GM23338 (cell line): Measurements from ENCODE around the gene RBM19. TPM values are rescaled to one million over a fixed set of nuclear protein-coding genes. Genes with fewer than 3 reads are reported as not detected.

Experiments
- ATAC-seq: fragments of 200-7000 bp; cut with Tn5 transposase; 3 replicates; pipeline ENCODE4 v1.9.1; 2020
- DNase-seq: peaks from one replicate; pipeline ENCODE4 v3.0.0-alpha.2; 2015; ENCODE audit warnings: low spot score
- H2AFZ ChIP-seq: fragments of 200-600 bp; sonication (generic); 2 replicates; pipeline ENCODE4 v1.8.0; 2016; ENCODE audit warnings: antibody characterized with exemption, mild to moderate bottlenecking, moderate library complexity
- H3F3A ChIP-seq: fragments of 200-600 bp; sonication (generic); replicated peaks from 2 replicates; pipeline ENCODE4 v1.8.0; 2017; ENCODE audit warnings: antibody characterized with exemption, mixed run types, low read depth
- H3K27ac ChIP-seq: fragments of 200-600 bp; sonication (generic); 2 replicates; pipeline ENCODE4 v1.6.1; 2016; ENCODE audit warnings: low read depth
- H3K27me3 ChIP-seq: fragments of 200-600 bp; sonication (generic); 2 replicates; pipeline ENCODE4 v1.8.0; 2016; ENCODE audit warnings: mild to moderate bottlenecking, mixed run types, moderate library complexity; ENCODE audit not compliant: insufficient read depth
- H3K36me3 ChIP-seq: fragments of 200-600 bp; sonication (generic); 2 replicates; pipeline ENCODE4 v1.8.0; 2016; ENCODE audit warnings: mild to moderate bottlenecking; ENCODE audit not compliant: insufficient read depth
- H3K4me1 ChIP-seq: fragments of 200-600 bp; sonication (generic); 2 replicates; pipeline ENCODE4 v1.8.0; 2016; ENCODE audit warnings: mild to moderate bottlenecking, moderate library complexity; ENCODE audit not compliant: insufficient read depth
- H3K4me2 ChIP-seq: fragments of 200-600 bp; sonication (generic); 2 replicates; pipeline ENCODE4 v1.7.1; 2017; ENCODE audit warnings: mixed run types
- H3K4me3 ChIP-seq: fragments of 200-600 bp; sonication (generic); 2 replicates; pipeline ENCODE4 v1.6.1; 2016; ENCODE audit warnings: mixed run types
- H3K79me2 ChIP-seq: fragments of 200-600 bp; sonication (generic); replicated peaks from 2 replicates; pipeline ENCODE4 v1.8.0; 2017; ENCODE audit warnings: mild to moderate bottlenecking; ENCODE audit not compliant: insufficient read depth
- H3K9me2 ChIP-seq: fragments of 200-600 bp; sonication (generic); 2 replicates; pipeline ENCODE4 v1.8.0; 2017; ENCODE audit not compliant: insufficient read depth
- H4K20me1 ChIP-seq: fragments of 200-600 bp; sonication (generic); replicated peaks from 2 replicates; pipeline ENCODE4 v1.8.0; 2017; ENCODE audit warnings: mild to moderate bottlenecking; ENCODE audit not compliant: insufficient read depth
- H3K27ac Mint-ChIP-seq: 2 replicates; pipeline ENCODE4 v1.8.0; 2020; ENCODE audit warnings: inconsistent platforms, mild to moderate bottlenecking, moderate library complexity, mixed read lengths
- H3K27me3 Mint-ChIP-seq: 3 replicates; pipeline ENCODE4 v1.8.0; 2022; ENCODE audit warnings: low read depth, mild to moderate bottlenecking, moderate library complexity, mixed read lengths, inconsistent platforms; ENCODE audit not compliant: insufficient read depth, poor library complexity
- H3K36me3 Mint-ChIP-seq: 3 replicates; pipeline ENCODE4 v1.8.0; 2021; ENCODE audit warnings: low read depth, mild to moderate bottlenecking, inconsistent platforms, moderate library complexity, mixed read lengths
- H3K4me1 Mint-ChIP-seq: 3 replicates; pipeline ENCODE4 v1.8.0; 2020; ENCODE audit warnings: mild to moderate bottlenecking, inconsistent platforms, mixed read lengths
- H3K4me3 Mint-ChIP-seq: 3 replicates; pipeline ENCODE4 v1.8.0; 2021; ENCODE audit warnings: moderate library complexity, mild to moderate bottlenecking, inconsistent platforms, mixed read lengths
- H3K9me3 Mint-ChIP-seq: 3 replicates; pipeline ENCODE4 v1.8.0; 2020; ENCODE audit warnings: moderate library complexity, mild to moderate bottlenecking, inconsistent platforms, mixed read lengths
- CREB1 ChIP-seq: fragments of 250-450 bp; sonication (Bioruptor Pico); IDR thresholded peaks from 2 replicates; pipeline ENCODE4 v1.5.0; 2020; ENCODE audit warnings: low read depth, mild to moderate bottlenecking, moderate library complexity
- CTCF ChIP-seq, 2 experiments: fragments of 200-600 bp in 1 of 2; sonication (generic) in 1 of 2; conservative IDR thresholded peaks; 2 replicates each; pipeline versions ENCODE4 v1.5.1 to v1.6.1; 2016 to 2017; ENCODE audit warnings: antibody characterized with exemption in 2 of 2, low read depth in 2 of 2, mild to moderate bottlenecking in 2 of 2, moderate library complexity in 1 of 2
- ETS1 ChIP-seq: IDR thresholded peaks from 2 replicates; pipeline ENCODE4 v1.6.1; 2016; ENCODE audit warnings: antibody characterized with exemption
- EZH2 ChIP-seq: fragments of 200-600 bp; sonication (generic); IDR thresholded peaks from one replicate; pipeline ENCODE4 v1.8.0; 2017; ENCODE audit warnings: antibody characterized with exemption, mild to moderate bottlenecking, low read depth; ENCODE audit not compliant: unreplicated experiment
- EZH2phosphoT487 ChIP-seq: fragments of 200-600 bp; sonication (generic); IDR thresholded peaks from one replicate; pipeline ENCODE4 v1.8.1; 2018; ENCODE audit warnings: antibody characterized with exemption; ENCODE audit not compliant: unreplicated experiment
- JUNB ChIP-seq: IDR thresholded peaks from one replicate; pipeline ENCODE4 v1.6.1; 2016; ENCODE audit warnings: antibody characterized with exemption; ENCODE audit not compliant: unreplicated experiment
- NANOG ChIP-seq: IDR thresholded peaks from 2 replicates; pipeline ENCODE4 v1.6.1; 2016; ENCODE audit warnings: antibody characterized with exemption, borderline replicate concordance
- POLR2AphosphoS5 ChIP-seq: IDR thresholded peaks from 2 replicates; pipeline ENCODE4 v1.6.1; 2016; ENCODE audit warnings: antibody characterized with exemption, low read depth
- REST ChIP-seq: IDR thresholded peaks from one replicate; pipeline ENCODE4 v1.6.1; 2018; ENCODE audit warnings: antibody characterized with exemption; ENCODE audit not compliant: unreplicated experiment
- STAT1 ChIP-seq: IDR thresholded peaks from one replicate; pipeline ENCODE4 v1.6.1; 2016; ENCODE audit warnings: antibody characterized with exemption; ENCODE audit not compliant: unreplicated experiment
- ZNF114 ChIP-seq: fragments of 250-450 bp; sonication (Bioruptor Pico); IDR thresholded peaks from 2 replicates; pipeline ENCODE4 v1.5.0; 2020; ENCODE audit warnings: mild to moderate bottlenecking, moderate library complexity
- ZNF331 ChIP-seq: fragments of 250-450 bp; sonication (Bioruptor Pico); IDR thresholded peaks from 2 replicates; pipeline ENCODE4 v1.5.0; 2020; ENCODE audit warnings: low read depth, mild to moderate bottlenecking, moderate library complexity
- ZNF462 ChIP-seq: fragments of 250-450 bp; sonication (Bioruptor Pico); IDR thresholded peaks from 2 replicates; pipeline ENCODE4 v1.5.0; 2020; ENCODE audit warnings: mild to moderate bottlenecking, moderate library complexity
- polyA plus RNA-seq: library from polyadenylated mRNA; unstranded; fragments of >200 nt; fragmentation: Nextera tagmentation; extraction: Ambion mirVana; gene quantifications from 2 replicates; pipeline ENCODE4 v1.2.1, GENCODE V29; 2016
- total RNA-seq: library from RNA; depleted of rRNA; stranded (reverse); fragments of >200 nt; shearing (Covaris generic); gene quantifications from 2 replicates; pipeline ENCODE4 v1.2.3, GENCODE V29; 2014

The RBM19 gene
- total and polyA plus RNA-seq, 2 experiments from 2014 or later = 43.4 to 56.7 TPM

- no peak overlapping the region for H2AFZ ChIP-seq
- H3K27ac ChIP-seq = no peak overlapping the region
- no peak for ATAC-seq
- H3K27ac Mint-ChIP-seq = no peak overlapping the region
- DNase-seq = no peak
- no peaks in the 10 kb centered on the region for H4K20me1 ChIP-seq
- H3K27me3 Mint-ChIP-seq = peaks cover 7% of the 10 kb centered on the region
- H3K4me1 Mint-ChIP-seq = peaks cover 12% of the 10 kb centered on the region
- H3K4me1 ChIP-seq = no peaks in the 10 kb centered on the region
- H3F3A ChIP-seq = no peaks in the 10 kb centered on the region
- no peaks in the 10 kb centered on the region for H3K9me2 ChIP-seq
- H3K4me3 ChIP-seq = no peak overlapping the region
- H3K36me3 Mint-ChIP-seq = no peaks in the 10 kb centered on the region
- H3K27me3 ChIP-seq = no peaks in the 10 kb centered on the region
- no peaks in the 10 kb centered on the region for H3K79me2 ChIP-seq
- H3K4me2 ChIP-seq = no peak overlapping the region
- no peaks in the 10 kb centered on the region for H3K9me3 Mint-ChIP-seq
- TF ChIP-seq ZNF331 (CRISPR knock-in tag) (no peak), CTCF (conservative IDR thresholded peaks at IDR 0.05; ENCODE audit: low read depth in 2 of 2) (no peak), CREB1 (CRISPR knock-in tag) (no peak), ZNF114 (CRISPR knock-in tag) (no peak), JUNB (no peak), REST (no peak), ETS1 (no peak), STAT1 (no peak), EZH2 (no peak), ZNF462 (CRISPR knock-in tag) (no peak), EZH2phosphoT487 (no peak), POLR2AphosphoS5 (no peak), NANOG (no peak)
- no peaks in the 10 kb centered on the region for H3K36me3 ChIP-seq
- no peak overlapping the region for H3K4me3 Mint-ChIP-seq
Measured at GRCh38 chr12:113829212-113829611, 136.9 kb downstream of the RBM19 start.
